DOHH2 (cell line): Measurements from ENCODE around the gene DNAH5.

ENCODE experiments used
- EZH2phosphoT487 ChIP-seq: fragments of 200-600 bp; sonication (generic); IDR thresholded peaks from 2 replicates; pipeline ENCODE4 v1.6.1; 2017; ENCODE audit warnings: borderline replicate concordance, mild to moderate bottlenecking, antibody characterized with exemption, low read length, moderate library complexity, mixed read lengths
- TF ChIP-seq, protein P1 (sequence below): fragments of 200-600 bp; sonication (generic); IDR thresholded peaks from one replicate; pipeline ENCODE4 v1.5.1; 2014; ENCODE audit warnings: antibody characterized with exemption, mild to moderate bottlenecking, low read depth, low read length; ENCODE audit not compliant: poor library complexity, severe bottlenecking

- TF ChIP-seq, protein P1, sequence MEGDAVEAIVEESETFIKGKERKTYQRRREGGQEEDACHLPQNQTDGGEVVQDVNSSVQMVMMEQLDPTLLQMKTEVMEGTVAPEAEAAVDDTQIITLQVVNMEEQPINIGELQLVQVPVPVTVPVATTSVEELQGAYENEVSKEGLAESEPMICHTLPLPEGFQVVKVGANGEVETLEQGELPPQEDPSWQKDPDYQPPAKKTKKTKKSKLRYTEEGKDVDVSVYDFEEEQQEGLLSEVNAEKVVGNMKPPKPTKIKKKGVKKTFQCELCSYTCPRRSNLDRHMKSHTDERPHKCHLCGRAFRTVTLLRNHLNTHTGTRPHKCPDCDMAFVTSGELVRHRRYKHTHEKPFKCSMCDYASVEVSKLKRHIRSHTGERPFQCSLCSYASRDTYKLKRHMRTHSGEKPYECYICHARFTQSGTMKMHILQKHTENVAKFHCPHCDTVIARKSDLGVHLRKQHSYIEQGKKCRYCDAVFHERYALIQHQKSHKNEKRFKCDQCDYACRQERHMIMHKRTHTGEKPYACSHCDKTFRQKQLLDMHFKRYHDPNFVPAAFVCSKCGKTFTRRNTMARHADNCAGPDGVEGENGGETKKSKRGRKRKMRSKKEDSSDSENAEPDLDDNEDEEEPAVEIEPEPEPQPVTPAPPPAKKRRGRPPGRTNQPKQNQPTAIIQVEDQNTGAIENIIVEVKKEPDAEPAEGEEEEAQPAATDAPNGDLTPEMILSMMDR: no peak
- TF ChIP-seq EZH2phosphoT487: no peak
These were observed 158.6 kb downstream of the DNAH5 start for GRCh38 chr5:13785781-13786415.
